ENCODE measurements around the gene GSTA1.

- TF ChIP-seq CTCF (IDR thresholded peaks at IDR 0.05 in 4 of 5, conservative IDR thresholded peaks at IDR 0.05 in 1 of 5), result no peak
- TF ChIP-seq POLR2A (IDR thresholded peaks at IDR 0.05), result no peak
Observed at GRCh38 chr6:52790861-52791260, 12.8 kb downstream of the GSTA1 start.
